GM12892 (cell line): ENCODE measurements around the gene PDE10A.

ENCODE experiments used
- POLR2A ChIP-seq: IDR thresholded peaks from 2 replicates; pipeline ENCODE4 v1.6.1; 2011; ENCODE audit warnings: low read depth, low read length, control low read depth
- POLR2AphosphoS5 ChIP-seq: IDR thresholded peaks from 2 replicates; pipeline ENCODE4 v1.6.1; 2011; ENCODE audit warnings: low read depth, low read length, control low read depth

GRCh38 chr6:165615636-165616035 is 47.4 kb downstream of the PDE10A start:
- TF ChIP-seq POLR2A (no peak), POLR2AphosphoS5 (no peak)
